HG03457 (cell line): ENCODE measurements around the gene CLEC3B.
"Not testable (repeated sequence)": the region's sequence is repeated elsewhere in the genome, so short reads cannot be mapped to it uniquely, and the experiment has no call there.

Source experiments
- ATAC-seq: cut with Tn5 transposase; IDR thresholded peaks from one replicate; pipeline ENCODE4 v1.9.1; 2021; ENCODE audit warnings: moderate number of reproducible peaks; ENCODE audit not compliant: unreplicated experiment

Gene CLEC3B

DNA sequence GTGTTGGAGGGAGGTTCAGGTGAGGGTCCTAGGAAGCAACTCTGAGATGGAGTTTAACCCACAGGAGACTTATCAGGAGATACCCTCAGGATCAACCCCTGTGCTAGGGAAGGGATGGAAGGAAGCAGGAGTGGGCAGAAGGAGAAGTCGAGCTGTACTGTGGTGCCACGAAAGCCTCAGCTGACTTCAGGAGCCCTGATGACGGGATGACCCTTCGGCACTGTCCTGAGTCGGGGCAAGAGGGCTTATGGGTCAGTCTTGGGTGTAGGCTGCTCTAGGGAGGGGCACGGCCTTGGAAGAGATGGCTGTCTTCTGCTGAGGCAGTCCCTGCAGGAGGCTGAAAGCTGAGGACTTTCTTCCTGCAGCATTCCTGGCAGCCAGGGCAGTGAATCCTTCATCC lies 7.7 kb downstream of the CLEC3B start:
- ATAC-seq: no peak

DNA sequence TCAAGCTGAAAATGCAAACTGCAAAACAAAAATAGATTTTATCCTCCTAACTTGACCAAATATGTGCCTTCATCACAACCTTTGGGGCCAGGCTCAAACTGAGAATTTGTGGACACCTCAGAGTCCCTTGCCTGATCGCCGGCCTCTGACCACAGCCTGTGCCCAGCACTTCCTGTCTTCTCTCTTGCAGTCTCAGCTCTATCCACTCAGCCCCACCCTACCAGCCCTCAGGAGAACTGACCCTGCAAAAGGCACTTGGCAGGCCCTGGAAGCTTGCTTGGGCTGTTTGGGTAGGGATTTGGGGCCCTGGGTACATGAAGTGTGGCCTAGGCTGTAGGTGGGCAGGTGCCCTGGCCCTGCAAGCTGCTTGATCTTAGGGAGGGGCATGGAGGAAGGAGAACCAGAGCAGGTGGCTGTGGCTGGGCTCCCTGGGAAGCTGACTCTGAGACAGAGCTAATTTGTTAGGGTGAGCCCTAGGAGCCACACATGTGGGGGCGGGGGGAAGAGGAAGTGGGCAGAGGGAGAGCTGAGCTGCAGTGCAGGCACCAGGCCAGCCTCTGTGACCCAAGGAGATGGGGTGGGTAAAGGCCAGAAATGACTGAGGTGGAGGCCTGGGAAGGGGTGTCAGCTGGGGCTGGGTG lies 8.6 kb downstream of the CLEC3B start:
- no peak for ATAC-seq

DNA sequence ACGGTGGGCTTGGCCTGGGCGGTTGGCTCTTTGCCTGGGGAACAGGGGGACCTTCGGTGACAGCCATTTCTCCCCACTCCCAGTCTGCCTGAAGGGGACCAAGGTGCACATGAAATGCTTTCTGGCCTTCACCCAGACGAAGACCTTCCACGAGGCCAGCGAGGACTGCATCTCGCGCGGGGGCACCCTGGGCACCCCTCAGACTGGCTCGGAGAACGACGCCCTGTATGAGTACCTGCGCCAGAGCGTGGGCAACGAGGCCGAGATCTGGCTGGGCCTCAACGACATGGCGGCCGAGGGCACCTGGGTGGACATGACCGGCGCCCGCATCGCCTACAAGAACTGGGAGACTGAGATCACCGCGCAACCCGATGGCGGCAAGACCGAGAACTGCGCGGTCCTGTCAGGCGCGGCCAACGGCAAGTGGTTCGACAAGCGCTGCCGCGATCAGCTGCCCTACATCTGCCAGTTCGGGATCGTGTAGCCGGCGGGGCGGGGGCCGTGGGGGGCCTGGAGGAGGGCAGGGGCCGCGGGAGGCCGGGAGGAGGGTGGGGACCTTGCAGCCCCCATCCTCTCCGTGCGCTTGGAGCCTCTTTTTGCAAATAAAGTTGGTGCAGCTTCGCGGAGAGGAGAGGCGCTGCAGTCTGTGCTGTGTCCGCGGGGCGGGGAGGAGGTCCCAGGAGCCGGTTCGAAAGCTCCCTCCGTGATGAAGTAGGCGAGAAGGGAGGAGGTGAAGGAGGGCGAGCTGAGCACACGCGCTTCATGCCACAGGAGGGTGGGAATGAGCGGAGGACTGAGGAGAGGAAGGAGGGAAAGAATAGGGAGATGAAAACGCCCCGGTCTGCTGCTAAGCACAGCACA lies 9.6 kb downstream of the CLEC3B start:
- ATAC-seq: no peak

- peak; percentile 55 for ATAC-seq
These were observed 11.8 kb downstream of the CLEC3B start for GRCh38 chr3:45037720-45038455.

GRCh38 chr3:45041666-45042065 lies 15.6 kb downstream of the CLEC3B start:
- ATAC-seq: no peak

- no peak for ATAC-seq
These were observed 16.1 kb downstream of the CLEC3B start for GRCh38 chr3:45042162-45042561.

GRCh38 chr3:45043728-45044299 lies 17.7 kb downstream of the CLEC3B start:
- ATAC-seq: no peak

DNA sequence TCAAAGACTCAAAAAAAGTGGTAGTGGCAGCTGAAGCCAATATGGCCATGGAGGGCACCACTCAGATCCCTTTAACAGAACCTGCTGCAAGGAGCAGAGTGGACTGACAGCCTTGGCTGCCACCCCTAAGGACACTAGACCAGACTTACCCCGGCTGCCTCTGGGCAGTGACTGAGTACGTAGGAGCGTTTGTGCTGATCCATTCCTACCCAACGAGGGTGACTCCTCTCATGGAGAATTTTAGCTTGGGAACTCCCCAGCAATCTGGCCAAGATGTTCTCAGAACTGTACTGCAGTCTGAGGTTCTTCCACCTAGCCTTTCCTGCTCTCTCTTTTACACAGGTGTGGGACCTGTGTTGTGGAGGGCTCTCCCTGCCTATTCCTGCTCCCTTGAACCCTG lies 22.1 kb downstream of the CLEC3B start:
- ATAC-seq: no peak

DNA sequence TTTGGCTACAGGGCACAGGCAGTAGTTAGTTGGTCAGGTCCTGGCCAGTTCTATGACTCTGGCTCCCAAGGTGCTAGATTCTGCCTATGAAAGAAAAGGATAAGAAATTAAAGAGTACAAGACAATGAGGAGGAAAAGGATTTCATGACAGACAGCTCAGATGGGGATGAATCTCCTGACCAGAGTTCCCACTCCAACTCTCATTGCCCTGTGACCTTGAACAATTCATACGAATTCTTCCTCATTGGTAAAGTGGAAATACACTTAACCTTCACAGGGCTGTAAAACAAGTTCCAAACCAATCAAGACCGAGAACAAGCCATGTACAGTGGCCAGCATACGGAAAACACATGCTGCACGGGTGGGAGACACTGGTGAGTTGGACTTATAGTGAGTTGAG lies 23.7 kb downstream of the CLEC3B start:
- no peak for ATAC-seq

DNA sequence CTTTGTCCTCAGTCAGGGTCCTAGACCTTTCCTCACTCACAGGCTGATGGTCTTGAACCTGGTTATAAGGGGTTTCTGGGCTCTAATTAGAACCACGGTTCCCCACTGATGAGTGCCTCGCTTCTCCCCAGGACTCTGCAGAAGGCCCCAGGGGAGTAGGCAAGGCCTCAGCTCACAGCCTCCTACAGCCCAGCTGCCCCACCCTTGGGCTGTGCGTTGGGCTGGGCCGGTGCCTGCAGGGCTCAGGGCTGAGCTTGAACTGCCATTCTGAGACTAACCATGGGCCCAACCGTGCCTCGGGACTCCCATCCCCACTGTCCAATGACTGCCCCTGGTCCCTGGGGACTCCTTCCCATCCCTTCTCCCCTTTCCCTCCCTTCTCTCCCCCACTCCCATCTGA lies 25.6 kb downstream of the CLEC3B start:
- ATAC-seq: no peak

DNA sequence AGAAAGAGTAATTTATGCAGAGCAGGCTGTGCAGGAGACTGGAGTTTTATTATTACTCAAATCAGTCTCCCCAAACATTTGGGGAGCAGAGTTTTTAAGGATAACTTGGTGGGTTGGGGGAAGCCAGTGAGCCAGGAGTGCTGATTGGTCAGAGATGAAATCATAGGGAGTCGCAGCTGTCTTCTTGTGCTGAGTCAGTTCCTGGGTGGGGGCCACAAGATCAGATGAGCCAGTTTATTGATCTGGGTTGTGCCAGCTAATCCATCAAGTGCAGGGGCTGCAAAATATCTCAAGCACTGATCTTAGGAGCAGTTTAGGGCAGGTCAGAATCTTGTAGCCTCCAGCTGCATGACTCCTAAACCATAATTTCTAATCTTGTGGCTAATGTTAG lies 27.7 kb downstream of the CLEC3B start:
- not testable (repeated sequence) for ATAC-seq

DNA sequence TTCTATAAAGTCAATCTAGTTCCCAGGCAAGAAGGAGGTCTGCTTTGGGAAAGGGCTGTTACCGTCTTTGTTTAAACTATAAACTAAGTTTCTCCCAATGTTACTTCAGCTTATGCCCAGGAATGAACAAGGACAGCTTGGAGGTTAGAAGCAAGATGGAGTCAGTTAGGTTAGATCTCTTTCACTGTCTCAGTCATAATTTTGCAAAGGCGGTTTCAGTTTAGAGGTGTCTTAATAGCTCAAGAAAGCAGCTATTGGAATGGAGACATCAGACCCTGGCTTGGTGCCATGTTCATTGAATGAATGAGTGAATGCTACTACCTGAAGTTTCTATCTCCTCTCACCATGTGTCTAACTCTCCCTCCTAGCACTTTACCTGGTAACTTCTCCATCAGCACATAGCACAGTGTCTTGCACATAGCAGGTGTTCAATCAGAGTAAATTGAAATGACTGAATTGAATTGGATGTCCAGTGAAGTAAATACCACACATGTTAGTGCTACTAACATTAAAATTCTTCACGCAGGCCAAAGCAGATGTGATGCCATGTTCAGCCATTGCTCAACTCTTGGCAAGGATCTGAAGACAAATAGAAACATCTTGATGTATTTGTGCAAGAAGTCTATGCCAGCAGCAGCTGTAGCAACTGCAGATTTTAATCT lies 28.2 kb downstream of the CLEC3B start:
- ATAC-seq: no peak

GRCh38 chr3:45055032-45055410 lies 28.9 kb downstream of the CLEC3B start:
- ATAC-seq: no peak

DNA sequence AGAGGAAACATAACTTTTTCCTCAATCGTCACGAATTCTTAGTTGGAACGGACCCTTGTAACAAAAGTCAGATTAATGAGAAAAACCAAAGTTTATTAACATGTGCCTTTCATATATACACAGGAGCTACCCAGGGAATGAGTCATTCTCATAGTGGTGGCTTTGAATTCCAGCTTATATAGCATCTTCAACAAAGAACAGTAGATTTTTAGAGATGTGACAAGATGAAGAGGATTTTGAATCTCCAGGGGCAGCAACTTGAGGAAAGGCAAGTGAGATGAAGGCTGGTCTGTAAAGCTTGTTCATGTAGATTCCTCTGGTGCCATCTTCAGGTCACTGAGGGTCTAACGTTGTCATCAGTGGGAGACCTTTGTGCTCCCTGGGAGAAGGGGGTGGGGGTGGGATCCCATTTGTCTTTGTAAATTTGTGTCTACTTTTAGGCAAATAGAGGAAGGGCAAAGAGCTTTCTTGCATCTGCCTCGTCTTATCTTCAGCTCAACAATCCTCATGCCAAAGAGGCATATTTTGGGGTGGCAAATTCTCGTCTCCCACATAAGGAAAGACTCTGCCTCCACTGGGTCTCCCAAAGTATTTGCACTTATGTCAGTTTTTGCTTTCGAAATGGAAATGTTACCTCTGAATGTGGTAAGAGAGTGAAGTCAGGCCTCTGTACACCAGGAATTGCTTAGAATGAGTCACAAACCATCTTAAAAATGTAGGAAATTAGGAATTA lies 29.5 kb downstream of the CLEC3B start:
- ATAC-seq: no peak

- ATAC-seq: no peak
These were observed 30.7 kb downstream of the CLEC3B start for GRCh38 chr3:45056608-45057301.

- ATAC-seq: no peak
These were observed 31.5 kb downstream of the CLEC3B start for GRCh38 chr3:45057557-45057956.

DNA sequence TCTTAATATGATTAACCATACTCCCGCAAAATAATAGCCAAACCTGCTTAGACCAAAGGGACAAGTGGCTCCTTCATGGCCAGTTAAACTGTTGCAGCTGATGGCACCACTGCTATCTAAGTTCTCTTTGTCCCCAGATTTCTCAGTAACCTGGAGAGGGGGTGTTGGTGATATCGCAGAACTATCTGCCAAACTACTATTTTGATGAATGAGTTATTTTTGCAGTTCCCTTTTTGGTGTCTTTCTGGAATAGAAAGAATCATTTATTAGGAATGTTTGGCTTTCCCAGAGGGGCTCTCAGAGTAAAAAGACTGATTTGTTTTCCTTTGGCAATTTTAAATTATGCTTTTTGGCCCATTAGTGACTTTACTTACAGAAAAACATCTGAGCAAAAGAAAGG lies 33.0 kb downstream of the CLEC3B start:
- ATAC-seq: no peak

DNA sequence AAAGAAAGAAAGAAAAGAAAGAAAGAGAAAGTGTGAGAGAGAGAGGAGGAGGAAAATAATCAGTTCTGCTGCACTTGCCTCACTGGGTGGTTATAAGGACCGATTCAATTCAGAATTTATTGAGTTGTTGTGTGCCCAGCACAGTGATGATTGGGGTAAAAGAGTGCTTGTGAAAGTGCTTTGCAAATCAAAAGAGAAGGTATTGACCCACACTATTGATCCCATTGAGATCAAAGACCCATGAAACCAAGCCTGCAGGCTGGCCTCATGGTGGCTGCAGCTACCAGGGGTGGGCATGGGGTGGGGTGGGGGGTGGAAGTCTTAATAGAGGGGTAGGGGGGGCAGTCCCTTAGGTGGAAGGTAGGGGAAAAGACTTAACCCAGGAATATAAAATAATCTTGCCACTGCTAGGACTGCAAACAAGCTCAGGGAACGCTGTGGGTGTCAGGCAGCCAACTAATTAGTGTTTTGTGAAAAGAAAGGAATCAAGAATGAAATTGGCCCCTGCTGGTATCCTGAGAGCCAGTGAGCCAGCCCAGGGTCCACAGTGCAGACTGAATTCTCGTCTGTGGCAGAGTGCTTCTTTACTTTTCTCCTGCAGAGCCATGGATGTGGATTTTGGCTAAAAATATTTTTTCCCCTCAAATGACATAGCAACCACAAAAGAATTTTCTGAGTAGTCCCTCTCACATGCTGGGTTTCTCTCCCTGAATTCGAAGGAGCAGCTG lies 34.2 kb downstream of the CLEC3B start:
- ATAC-seq: no peak

- ATAC-seq: no peak
These were observed 36.6 kb downstream of the CLEC3B start for GRCh38 chr3:45062697-45063070.
